Activated T-cell treated with anti-CD3 and anti-CD28 coated beads, Interleukin-2, amount 50 U/mL, for 24 hours (primary cell): ENCODE data around the gene RPS18.

Experiments
- DNase-seq: peaks from one replicate; pipeline ENCODE4 v3.0.0-alpha.2; 2020
- H3K27ac Mint-ChIP-seq: 2 replicates; pipeline ENCODE4 v1.8.0; 2020; ENCODE audit warnings: mild to moderate bottlenecking, mixed read lengths
- H3K27me3 Mint-ChIP-seq: 2 replicates; pipeline ENCODE4 v1.8.0; 2020; ENCODE audit warnings: mixed read lengths
- H3K36me3 Mint-ChIP-seq: 2 replicates; pipeline ENCODE4 v1.8.0; 2020; ENCODE audit warnings: low read depth, mixed read lengths
- H3K4me1 Mint-ChIP-seq: 2 replicates; pipeline ENCODE4 v1.8.0; 2020; ENCODE audit warnings: low read depth, mixed read lengths
- H3K4me3 Mint-ChIP-seq: 2 replicates; pipeline ENCODE4 v1.8.0; 2020; ENCODE audit warnings: mild to moderate bottlenecking, moderate library complexity, mixed read lengths
- H3K9me3 Mint-ChIP-seq: 2 replicates; pipeline ENCODE4 v1.8.0; 2020; ENCODE audit warnings: mixed read lengths

RPS18 gene

DNA sequence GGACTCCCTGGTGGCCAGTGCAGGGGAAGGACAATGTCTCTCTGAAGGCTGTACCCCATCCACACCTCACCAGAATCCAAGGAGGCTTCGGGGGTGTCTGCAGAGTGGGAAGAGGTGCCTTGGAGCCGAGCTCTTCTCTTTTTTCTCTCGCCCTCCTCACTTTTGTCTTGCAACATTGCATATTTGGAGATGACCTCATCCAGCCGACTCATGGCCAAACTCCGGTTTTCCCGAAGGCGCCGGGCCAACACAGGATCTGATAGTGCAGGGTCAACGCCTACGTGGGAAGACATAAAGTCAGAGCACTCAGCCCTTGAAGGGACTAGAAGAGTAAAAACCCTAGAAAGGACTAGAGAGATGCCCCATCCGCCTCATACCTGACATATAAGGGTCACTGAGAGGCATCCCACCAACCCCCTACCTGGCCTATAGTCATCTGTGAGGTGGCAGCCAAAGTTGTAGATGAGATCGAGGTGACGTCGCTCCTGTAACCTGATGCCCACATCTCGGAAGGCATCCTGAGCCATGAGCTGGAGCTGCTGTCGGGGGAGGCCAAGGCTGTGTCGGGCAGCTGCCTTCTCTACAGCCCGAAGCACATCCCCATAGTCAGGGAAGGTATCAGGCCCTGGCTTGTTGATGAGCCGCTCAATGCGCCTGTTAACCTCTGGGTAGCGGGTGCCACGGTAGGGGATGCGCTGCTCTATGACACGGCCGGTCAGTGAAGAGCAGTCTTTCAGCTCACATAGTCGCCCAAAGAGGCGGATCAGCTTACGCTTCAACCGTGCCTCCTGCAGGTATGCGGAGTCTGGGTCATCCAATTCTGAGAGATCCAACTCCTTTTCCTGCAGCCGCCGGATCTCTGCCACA is 48.7 kb downstream of the RPS18 start:
- no peak for DNase-seq
- H3K9me3 Mint-ChIP-seq: no peaks in the 10 kb centered on the region
- no peaks in the 10 kb centered on the region for H3K27me3 Mint-ChIP-seq
- peak overlapping the region; percentile 92 for H3K4me3 Mint-ChIP-seq
- peak overlapping the region; percentile 98 for H3K27ac Mint-ChIP-seq
- H3K4me1 Mint-ChIP-seq: peaks cover 71% of the 10 kb centered on the region
- H3K36me3 Mint-ChIP-seq: peaks cover 74% of the 10 kb centered on the region

DNA sequence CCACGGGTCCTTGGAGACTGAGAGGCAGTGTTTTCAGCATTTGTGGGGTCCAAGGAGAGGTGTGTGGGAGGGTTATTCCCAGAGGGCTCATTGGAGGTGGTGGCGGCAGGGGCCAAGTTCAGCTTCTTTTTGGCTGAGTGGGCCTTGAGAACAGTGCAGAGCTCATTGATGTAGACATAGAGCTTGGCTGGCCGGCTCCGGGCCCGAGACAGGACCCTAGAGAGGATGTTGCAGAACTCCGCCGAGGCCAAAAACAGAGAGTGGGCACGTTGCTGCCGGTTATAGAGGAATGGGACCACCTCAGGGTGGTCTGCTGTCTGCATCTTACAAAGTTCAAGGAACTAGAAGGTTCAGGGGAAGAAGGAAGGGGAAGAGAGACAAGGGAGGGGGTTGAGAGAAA is 49.4 kb downstream of the RPS18 start:
- Mint-ChIP-seq H3K4me1 (peaks cover 64% of the 10 kb centered on the region), H3K9me3 (no peaks in the 10 kb centered on the region), H3K27me3 (no peaks in the 10 kb centered on the region), H3K4me3 (peak overlapping the region; percentile 92), H3K27ac (peak overlapping the region; percentile 98), H3K36me3 (peaks cover 69% of the 10 kb centered on the region)
- DNase-seq: no peak

DNA sequence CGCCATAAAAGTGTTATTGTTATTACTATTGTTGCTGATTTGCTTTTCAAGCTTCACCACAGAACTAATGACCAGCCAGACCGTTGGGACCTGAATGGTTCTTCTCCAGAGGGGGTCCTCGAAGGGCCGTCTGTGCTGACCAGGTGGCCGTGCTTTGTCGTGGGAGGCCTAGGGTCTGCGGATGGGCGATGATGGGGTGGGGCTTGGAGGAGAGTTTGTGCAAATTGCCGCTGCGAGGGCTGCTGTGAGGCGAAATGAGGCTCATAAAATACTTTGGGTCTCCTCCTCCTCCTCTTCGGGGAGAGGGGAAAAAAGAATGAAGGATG is 51.7 kb downstream of the RPS18 start:
- H3K27ac Mint-ChIP-seq: peak overlapping the region; percentile 98
- peaks cover 52% of the 10 kb centered on the region for H3K36me3 Mint-ChIP-seq
- no peaks in the 10 kb centered on the region for H3K9me3 Mint-ChIP-seq
- DNase-seq: no peak
- H3K4me1 Mint-ChIP-seq: peaks cover 47% of the 10 kb centered on the region
- H3K4me3 Mint-ChIP-seq: peak overlapping the region; percentile 92
- H3K27me3 Mint-ChIP-seq: no peaks in the 10 kb centered on the region

DNA sequence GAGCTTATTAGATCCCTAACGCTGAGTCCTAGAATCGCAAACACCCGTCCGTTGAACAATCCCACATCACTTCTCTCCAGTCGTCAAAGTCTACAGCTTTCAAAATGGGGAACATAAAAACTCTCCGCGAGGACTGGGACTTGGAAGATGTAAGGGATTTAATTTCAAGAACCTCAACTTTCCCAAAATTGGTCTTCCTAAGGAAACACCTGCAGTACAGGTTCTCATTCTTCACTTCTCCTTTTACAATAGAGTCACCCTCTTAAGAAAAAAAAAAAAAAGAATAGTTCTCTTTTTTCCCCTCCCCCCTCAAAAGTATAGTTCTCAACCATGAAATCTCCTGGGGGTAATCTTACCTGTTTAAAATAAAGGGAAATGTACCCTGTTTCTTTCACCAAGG is 52.2 kb downstream of the RPS18 start:
- H3K9me3 Mint-ChIP-seq: no peaks in the 10 kb centered on the region
- H3K27me3 Mint-ChIP-seq: no peaks in the 10 kb centered on the region
- no peak for DNase-seq
- peak overlapping the region; percentile 98 for H3K27ac Mint-ChIP-seq
- peak overlapping the region; percentile 92 for H3K4me3 Mint-ChIP-seq
- H3K4me1 Mint-ChIP-seq: peaks cover 42% of the 10 kb centered on the region
- peaks cover 46% of the 10 kb centered on the region for H3K36me3 Mint-ChIP-seq
